Ascending aorta (tissue), 2 donors: Measurements from ENCODE around the gene SACS. TPM values are rescaled to one million over a fixed set of nuclear protein-coding genes. Genes with fewer than 3 reads are reported as not detected.

Source experiments
- DNase-seq, 2 donors: peaks; one replicate each; pipeline ENCODE4 v3.0.0-alpha.2; 2019; ENCODE audit warnings: low spot score in 2 of 2
- H3K27ac ChIP-seq, 2 donors: fragments of 200-600 bp; sonication (generic); one replicate each; pipeline ENCODE4 v1.5.1; 2016 to 2017; ENCODE audit warnings: mild to moderate bottlenecking in 1 of 2
- H3K27me3 ChIP-seq: fragments of 200-600 bp; sonication (generic); one replicate; pipeline ENCODE4 v1.5.1; 2017
- H3K36me3 ChIP-seq, 2 donors: fragments of 200-600 bp; sonication (generic); one replicate each; pipeline ENCODE4 v1.5.1; 2016
- H3K4me1 ChIP-seq, 2 donors: fragments of 200-600 bp; sonication (generic); one replicate each; pipeline ENCODE4 v1.5.1; 2016 to 2017; ENCODE audit warnings: mild to moderate bottlenecking in 1 of 2
- H3K4me3 ChIP-seq, 2 donors: fragments of 200-600 bp; sonication (generic); one replicate each; pipeline ENCODE4 v1.5.1; 2016 to 2017; ENCODE audit warnings: mild to moderate bottlenecking in 1 of 2
- H3K9me3 ChIP-seq, 2 donors: fragments of 200-600 bp; sonication (generic); one replicate each; pipeline ENCODE4 v1.5.1; 2016
- CTCF ChIP-seq, 3 experiments: fragments of 200-600 bp in 2 of 3; fragments of 450-650 bp in 1 of 3; sonication (generic) in 2 of 3; IDR thresholded peaks; one replicate each; pipeline ENCODE4 v1.5.1; 2016 to 2019; ENCODE audit warnings: antibody characterized with exemption in 3 of 3, mild to moderate bottlenecking in 1 of 3, moderate library complexity in 1 of 3
- intact Hi-C: fragments of 100-400 bp; cut with DNase I; formaldehyde crosslinking; loops from one replicate; pipeline ENCODE4 v1.15.1; 2023
- total RNA-seq: library from RNA; depleted of rRNA; stranded (reverse); fragments of >200 nt; gene quantifications from one replicate; pipeline ENCODE4 v1.1.0, GENCODE V29; 2016

SACS gene
- total RNA-seq, 1 donor from 2014 or later: 13.1 TPM

GRCh38 chr13:23367907-23368306 lies 65.6 kb downstream of the SACS start:
- H3K36me3 ChIP-seq: peaks cover 61 to 79% of the 10 kb centered on the region in 2 donors
- no peaks in the 10 kb centered on the region for H3K9me3 ChIP-seq

GRCh38 chr13:23365652-23366051 lies 67.8 kb downstream of the SACS start:
- Histone ChIP-seq H3K36me3 (peaks cover 66 to 85% of the 10 kb centered on the region in 2 donors), H3K4me3 (no peak overlapping the region), H3K27ac (no peak overlapping the region), H3K9me3 (no peaks in the 10 kb centered on the region), H3K27me3 (no peaks in the 10 kb centered on the region), H3K4me1 (peaks cover 0 to 3% of the 10 kb centered on the region in 2 donors)
- intact Hi-C loops: no loop called here
- TF ChIP-seq CTCF (IDR thresholded peaks at IDR 0.05): no peak
- DNase-seq: no peak

More at GRCh38 chr13:23367907-23368306, 65.6 kb downstream of the SACS start:
- no peak overlapping the region for H3K4me3 ChIP-seq
- no peak for TF ChIP-seq CTCF (IDR thresholded peaks at IDR 0.05)
- peaks cover 0 to 2% of the 10 kb centered on the region in 2 donors for H3K4me1 ChIP-seq
- H3K27ac ChIP-seq: no peak overlapping the region
- DNase-seq: no peak
- intact Hi-C loops: no loop called here
- no peaks in the 10 kb centered on the region for H3K27me3 ChIP-seq

DNA sequence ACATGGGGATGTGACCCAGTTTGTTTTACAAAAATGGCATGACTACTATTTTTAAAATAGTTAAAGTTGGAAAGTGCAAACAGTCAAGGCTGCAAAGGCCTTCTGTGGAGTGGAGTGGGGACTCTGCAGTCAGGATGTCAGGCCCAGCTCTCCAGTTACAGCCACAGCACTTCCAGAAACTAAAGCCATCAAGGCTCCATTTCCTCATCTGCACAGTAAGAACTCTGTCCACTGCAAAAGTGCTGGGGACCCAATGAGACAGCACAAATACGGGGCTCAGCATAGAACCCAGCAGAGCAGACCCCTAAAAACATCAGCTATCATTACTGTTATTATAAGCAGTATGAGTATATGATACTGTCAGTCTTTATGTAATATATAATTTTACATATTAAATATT lies 73.6 kb downstream of the SACS start:
- no peaks in the 10 kb centered on the region for H3K9me3 ChIP-seq
- peaks cover 0 to 3% of the 10 kb centered on the region in 2 donors for H3K4me1 ChIP-seq
- intact Hi-C loops: no loop called here
- no peak for TF ChIP-seq CTCF (IDR thresholded peaks at IDR 0.05)
- DNase-seq: no peak
- peaks cover 62 to 83% of the 10 kb centered on the region in 2 donors for H3K36me3 ChIP-seq
- H3K4me3 ChIP-seq: no peak overlapping the region
- no peak overlapping the region for H3K27ac ChIP-seq
- H3K27me3 ChIP-seq: no peaks in the 10 kb centered on the region

DNA sequence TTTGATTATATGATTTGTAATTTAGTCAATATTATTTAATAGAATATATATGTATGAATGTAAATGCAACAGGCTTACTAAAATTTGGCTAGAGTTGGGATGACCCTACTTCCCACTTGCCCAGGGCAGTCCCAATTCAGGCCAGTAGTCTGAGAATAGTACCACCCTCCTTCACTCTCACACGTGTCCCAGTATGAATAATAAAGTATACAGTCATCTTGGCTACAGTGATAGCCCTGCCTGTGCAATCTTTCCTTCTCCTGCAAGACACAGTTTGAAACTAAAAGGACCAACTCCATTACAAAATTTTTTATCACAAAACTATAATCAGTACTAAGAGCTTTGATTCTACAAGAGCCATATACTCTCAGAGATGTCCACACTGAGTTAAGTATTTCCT lies 76.2 kb downstream of the SACS start:
- H3K9me3 ChIP-seq: no peaks in the 10 kb centered on the region
- no peak overlapping the region for H3K27ac ChIP-seq
- no peak overlapping the region for H3K4me3 ChIP-seq
- no peak for DNase-seq
- no peaks in the 10 kb centered on the region for H3K27me3 ChIP-seq
- peaks cover 0 to 3% of the 10 kb centered on the region in 2 donors for H3K4me1 ChIP-seq
- intact Hi-C loops: no loop called here
- TF ChIP-seq CTCF (IDR thresholded peaks at IDR 0.05): no peak
- H3K36me3 ChIP-seq: peaks cover 53 to 78% of the 10 kb centered on the region in 2 donors

DNA sequence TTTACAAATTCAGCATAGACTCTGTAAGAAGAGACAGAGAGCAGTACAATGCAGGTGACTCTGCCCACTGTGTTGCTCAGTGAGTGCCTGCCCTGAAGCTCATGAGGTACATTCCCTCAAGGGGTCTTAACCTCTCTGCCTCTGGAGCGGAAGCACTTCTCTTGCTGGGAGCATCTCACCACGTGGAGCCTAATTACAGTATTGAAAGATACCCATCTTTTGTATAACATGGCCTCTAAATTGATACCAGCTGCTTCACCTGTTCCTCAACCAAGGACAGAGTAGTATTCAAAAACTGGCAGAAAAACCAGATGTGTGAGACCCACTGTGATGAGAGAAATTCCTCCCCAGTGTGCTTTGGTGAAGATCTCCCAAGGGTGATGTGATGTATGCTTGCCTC lies 77.1 kb downstream of the SACS start:
- TF ChIP-seq CTCF (IDR thresholded peaks at IDR 0.05): no peak
- Histone ChIP-seq H3K4me3 (no peak overlapping the region), H3K36me3 (peaks cover 53 to 86% of the 10 kb centered on the region in 2 donors), H3K27ac (no peak overlapping the region), H3K4me1 (peaks cover 0 to 2% of the 10 kb centered on the region in 2 donors), H3K27me3 (no peaks in the 10 kb centered on the region), H3K9me3 (no peaks in the 10 kb centered on the region)
- intact Hi-C loops: no loop called here
- DNase-seq: no peak

DNA sequence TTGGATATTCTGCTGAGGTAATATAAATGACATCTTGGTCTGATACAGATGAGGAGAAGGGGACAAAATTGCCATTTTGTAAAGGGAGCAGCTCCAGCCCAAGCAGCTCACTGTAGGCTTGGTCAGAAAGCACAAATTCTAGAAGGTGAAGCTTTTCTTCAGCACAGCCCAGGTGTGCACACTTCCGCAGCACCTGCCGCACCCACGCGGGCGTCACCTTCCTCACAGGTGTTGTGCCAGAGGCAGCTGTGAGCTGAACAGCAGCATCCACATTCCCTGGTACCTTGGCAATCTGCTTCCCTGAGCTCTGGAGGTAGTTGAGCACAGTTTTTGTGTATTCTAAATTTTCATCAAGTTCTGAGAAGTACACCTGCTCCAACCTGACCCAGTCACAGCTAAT lies 79.0 kb downstream of the SACS start:
- H3K9me3 ChIP-seq: no peaks in the 10 kb centered on the region
- TF ChIP-seq CTCF (IDR thresholded peaks at IDR 0.05): no peak
- no peak overlapping the region for H3K4me3 ChIP-seq
- intact Hi-C loops: no loop called here
- no peaks in the 10 kb centered on the region for H3K27me3 ChIP-seq
- H3K27ac ChIP-seq: no peak overlapping the region
- H3K4me1 ChIP-seq: no peaks in the 10 kb centered on the region
- no peak for DNase-seq
- H3K36me3 ChIP-seq: peaks cover 41 to 84% of the 10 kb centered on the region in 2 donors
